ENCODE data around the gene NTN1.

Gene NTN1

GRCh38 chr17:9001559-9001958 lies 19.8 kb upstream of the NTN1 start:
- H3K27me3 ChIP-seq (ENCODE audit: insufficient read depth, low read length), result no peaks in the 10 kb centered on the region
- no peak for TF ChIP-seq EZH2 (IDR thresholded peaks at IDR 0.05; ENCODE audit: borderline replicate concordance, low read length)
- TF ChIP-seq, protein P1, sequence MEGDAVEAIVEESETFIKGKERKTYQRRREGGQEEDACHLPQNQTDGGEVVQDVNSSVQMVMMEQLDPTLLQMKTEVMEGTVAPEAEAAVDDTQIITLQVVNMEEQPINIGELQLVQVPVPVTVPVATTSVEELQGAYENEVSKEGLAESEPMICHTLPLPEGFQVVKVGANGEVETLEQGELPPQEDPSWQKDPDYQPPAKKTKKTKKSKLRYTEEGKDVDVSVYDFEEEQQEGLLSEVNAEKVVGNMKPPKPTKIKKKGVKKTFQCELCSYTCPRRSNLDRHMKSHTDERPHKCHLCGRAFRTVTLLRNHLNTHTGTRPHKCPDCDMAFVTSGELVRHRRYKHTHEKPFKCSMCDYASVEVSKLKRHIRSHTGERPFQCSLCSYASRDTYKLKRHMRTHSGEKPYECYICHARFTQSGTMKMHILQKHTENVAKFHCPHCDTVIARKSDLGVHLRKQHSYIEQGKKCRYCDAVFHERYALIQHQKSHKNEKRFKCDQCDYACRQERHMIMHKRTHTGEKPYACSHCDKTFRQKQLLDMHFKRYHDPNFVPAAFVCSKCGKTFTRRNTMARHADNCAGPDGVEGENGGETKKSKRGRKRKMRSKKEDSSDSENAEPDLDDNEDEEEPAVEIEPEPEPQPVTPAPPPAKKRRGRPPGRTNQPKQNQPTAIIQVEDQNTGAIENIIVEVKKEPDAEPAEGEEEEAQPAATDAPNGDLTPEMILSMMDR (IDR thresholded peaks at IDR 0.05; ENCODE audit: low read length), result no peak

GRCh38 chr17:9002227-9002605 lies 19.1 kb upstream of the NTN1 start:
- Histone ChIP-seq H3K4me2 (ENCODE audit: low read length) (no peak overlapping the region), H3K27me3 (ENCODE audit: insufficient read depth, low read length) (no peaks in the 10 kb centered on the region), H2AFZ (ENCODE audit: low read length) (no peak overlapping the region), H3K27ac (ENCODE audit: low read depth, low read length, poor library complexity, severe bottlenecking) (no peak overlapping the region), H3K36me3 (ENCODE audit: insufficient read depth, low read length) (no peaks in the 10 kb centered on the region), H3F3A (ENCODE audit: insufficient read depth, low read length) (no peaks in the 10 kb centered on the region), H3K4me1 (ENCODE audit: insufficient read depth, low read length, severe bottlenecking) (no peaks in the 10 kb centered on the region), H3K79me2 (ENCODE audit: insufficient read depth, low read length) (no peaks in the 10 kb centered on the region), H4K20me1 (ENCODE audit: insufficient read depth, low read length) (no peaks in the 10 kb centered on the region), H3K9me3 (ENCODE audit: low read length) (no peaks in the 10 kb centered on the region), H3K9me2 (ENCODE audit: low read depth, low read length) (no peaks in the 10 kb centered on the region), H3K9ac (ENCODE audit: low read length) (no peak overlapping the region), H3K4me3 (ENCODE audit: low read depth, low read length, poor library complexity, severe bottlenecking) (no peak overlapping the region)
- TF ChIP-seq EZH2 (IDR thresholded peaks at IDR 0.05; ENCODE audit: borderline replicate concordance, low read length), result no peak
- TF ChIP-seq, protein P1 (IDR thresholded peaks at IDR 0.05; ENCODE audit: low read length), result no peak

More at GRCh38 chr17:9001559-9001958, 19.8 kb upstream of the NTN1 start:
- no peak overlapping the region for H3K27ac ChIP-seq (ENCODE audit: low read depth, low read length, poor library complexity, severe bottlenecking)
- no peak overlapping the region for H3K4me2 ChIP-seq (ENCODE audit: low read length)
- H3K9me3 ChIP-seq (ENCODE audit: low read length), result no peaks in the 10 kb centered on the region
- no peaks in the 10 kb centered on the region for H3K4me1 ChIP-seq (ENCODE audit: insufficient read depth, low read length, severe bottlenecking)
- no peaks in the 10 kb centered on the region for H3K79me2 ChIP-seq (ENCODE audit: insufficient read depth, low read length)
- no peaks in the 10 kb centered on the region for H3K9me2 ChIP-seq (ENCODE audit: low read depth, low read length)
- no peak overlapping the region for H2AFZ ChIP-seq (ENCODE audit: low read length)
- H4K20me1 ChIP-seq (ENCODE audit: insufficient read depth, low read length), result no peaks in the 10 kb centered on the region
- H3K4me3 ChIP-seq (ENCODE audit: low read depth, low read length, poor library complexity, severe bottlenecking), result no peak overlapping the region
- no peak overlapping the region for H3K9ac ChIP-seq (ENCODE audit: low read length)
- H3K36me3 ChIP-seq (ENCODE audit: insufficient read depth, low read length), result no peaks in the 10 kb centered on the region
- no peaks in the 10 kb centered on the region for H3F3A ChIP-seq (ENCODE audit: insufficient read depth, low read length)

DNA sequence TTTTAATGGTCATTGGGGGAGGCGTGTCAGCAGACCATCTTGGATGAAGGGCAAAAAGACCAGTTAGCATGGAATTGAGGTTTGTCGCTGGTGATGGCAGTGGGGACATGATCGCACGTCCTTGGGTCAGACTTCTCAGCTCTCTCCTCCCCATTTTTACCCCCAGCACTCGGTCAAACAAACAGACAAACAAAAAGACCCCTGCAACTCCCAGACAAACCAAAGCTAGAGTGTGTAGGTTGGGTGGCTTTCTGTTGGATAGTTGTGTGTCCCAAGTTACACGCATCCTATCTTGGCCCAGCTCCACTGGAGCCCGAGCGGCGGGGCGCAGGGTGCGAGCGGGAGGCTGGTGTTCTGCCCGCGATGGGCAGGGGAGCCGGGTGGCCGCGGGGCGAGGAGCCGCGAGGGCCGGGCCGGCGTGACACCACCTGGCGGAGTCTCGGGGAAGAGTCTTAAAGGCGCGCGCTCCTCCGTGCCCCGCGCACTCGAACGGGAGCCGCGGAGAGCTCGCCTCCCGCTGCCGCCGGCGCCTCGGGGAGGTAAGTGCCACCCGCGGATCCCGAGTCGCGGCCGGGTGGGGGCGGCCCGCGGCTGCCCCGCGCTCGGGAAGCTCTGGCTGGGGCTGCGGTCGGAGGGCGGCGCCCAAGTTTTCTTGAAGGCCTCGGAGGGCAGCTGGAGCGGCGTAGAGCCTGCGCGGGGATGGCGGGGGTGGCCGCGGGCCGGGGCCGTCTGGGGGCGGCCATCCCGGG lies 18.5 kb upstream of the NTN1 start:
- Histone ChIP-seq H3K4me2 (ENCODE audit: low read length) (no peak overlapping the region), H3K9ac (ENCODE audit: low read length) (no peak overlapping the region), H3K36me3 (ENCODE audit: insufficient read depth, low read length) (no peaks in the 10 kb centered on the region), H3F3A (ENCODE audit: insufficient read depth, low read length) (no peaks in the 10 kb centered on the region), H4K20me1 (ENCODE audit: insufficient read depth, low read length) (no peaks in the 10 kb centered on the region), H2AFZ (ENCODE audit: low read length) (no peak overlapping the region), H3K4me1 (ENCODE audit: insufficient read depth, low read length, severe bottlenecking) (no peaks in the 10 kb centered on the region), H3K27ac (ENCODE audit: low read depth, low read length, poor library complexity, severe bottlenecking) (no peak overlapping the region), H3K9me2 (ENCODE audit: low read depth, low read length) (no peaks in the 10 kb centered on the region), H3K27me3 (ENCODE audit: insufficient read depth, low read length) (no peaks in the 10 kb centered on the region), H3K79me2 (ENCODE audit: insufficient read depth, low read length) (no peaks in the 10 kb centered on the region), H3K4me3 (ENCODE audit: low read depth, low read length, poor library complexity, severe bottlenecking) (no peak overlapping the region), H3K9me3 (ENCODE audit: low read length) (no peaks in the 10 kb centered on the region)
- TF ChIP-seq, protein P1 (IDR thresholded peaks at IDR 0.05; ENCODE audit: low read length), result no peak
- no peak for TF ChIP-seq EZH2 (IDR thresholded peaks at IDR 0.05; ENCODE audit: borderline replicate concordance, low read length)

Data from OCI-LY1 (cell line).